HepG2 (cell line): ENCODE measurements around the gene PAK6.

Source experiments
- MTA1 ChIP-seq: sonication (generic); formaldehyde crosslinking; IDR thresholded peaks from 2 replicates; pipeline ENCODE4 v1.4.0; 2020; ENCODE audit warnings: missing genetic modification reagents, mild to moderate bottlenecking, borderline replicate concordance
- MTF2 ChIP-seq: sonication (generic); formaldehyde crosslinking; IDR thresholded peaks from 2 replicates; pipeline ENCODE4 v1.5.0; 2020; ENCODE audit warnings: missing genetic modification reagents, borderline replicate concordance
- POLR2A ChIP-seq, 2 experiments: IDR thresholded peaks; 2 replicates each; pipeline ENCODE4 v1.6.1; 2011; ENCODE audit warnings: low read depth in 2 of 2, low read length in 2 of 2, mild to moderate bottlenecking in 1 of 2, moderate library complexity in 1 of 2; ENCODE audit not compliant: insufficient read depth in 1 of 2
- ZNF350 ChIP-seq: sonication (generic); formaldehyde crosslinking; IDR thresholded peaks from 2 replicates; pipeline ENCODE4 v1.4.0; 2020; ENCODE audit warnings: mild to moderate bottlenecking, low read depth, missing genetic modification reagents, borderline replicate concordance

DNA sequence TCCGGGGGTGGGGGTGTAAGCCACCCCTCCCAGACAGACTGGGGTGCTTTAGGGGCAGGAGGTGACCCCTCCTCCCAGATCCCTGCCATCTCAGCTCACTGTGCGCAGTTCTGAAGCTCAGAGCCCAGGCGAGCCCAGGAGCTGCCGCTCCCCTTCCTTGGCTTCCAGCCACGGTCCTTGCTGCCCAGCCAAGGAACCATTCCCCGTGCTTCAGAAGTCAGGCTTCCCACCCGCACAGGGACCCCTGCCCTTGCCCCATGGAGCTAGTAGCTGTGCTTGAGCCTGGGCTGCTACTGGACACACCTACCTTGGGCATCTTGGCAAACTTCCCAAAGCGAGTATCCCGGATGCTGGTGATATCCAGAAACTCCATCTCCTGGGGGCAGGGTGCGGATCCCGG, 64.1 kb downstream of the PAK6 start:
- TF ChIP-seq MTF2 (no peak), MTA1 (CRISPR knock-in tag) (no peak), ZNF350 (CRISPR knock-in tag) (no peak), POLR2A (IDR thresholded peaks at IDR 0.05; ENCODE audit: insufficient read depth in 1 of 2, low read depth in 2 of 2, low read length in 2 of 2) (no peak)
